ENCODE results near the gene CCHCR1.
"Not testable (repeated sequence)": the region's sequence is repeated elsewhere in the genome, so short reads cannot be mapped to it uniquely, and the experiment has no call there.

Gene CCHCR1

GRCh38 chr6:31157513-31158139 lies at the start of gene CCHCR1:
Gene CCHCR1, minus strand, starts transcription at chr6:31157802. Its CDS starts 202 bp downstream, at chr6:31157600.
- peaks cover 19% of the 10 kb centered on the region for H3K4me1 ChIP-seq (ENCODE audit: insufficient read depth, low read length)
- H3K9ac ChIP-seq (ENCODE audit: low read depth, low read length), result peak within 1 kb of the TSS; percentile 67
- no peaks in the 10 kb centered on the region for H3K9me3 ChIP-seq (ENCODE audit: control insufficient read depth, insufficient read depth, low read length)
- H3K36me3 ChIP-seq (ENCODE audit: insufficient read depth, low read length), result peaks cover 9% of the 10 kb centered on the region; the same call in 1 of the 2 replicates

GRCh38 chr6:31205638-31206037 lies 48.0 kb upstream of the CCHCR1 start:
- no peaks in the 10 kb centered on the region for H3K9me3 ChIP-seq (ENCODE audit: control insufficient read depth, insufficient read depth, low read length)
- H3K4me1 ChIP-seq (ENCODE audit: insufficient read depth, low read length), result peaks cover 20% of the 10 kb centered on the region
- no peak overlapping the region for H3K9ac ChIP-seq (ENCODE audit: low read depth, low read length)
- no peaks in the 10 kb centered on the region for H3K36me3 ChIP-seq (ENCODE audit: insufficient read depth, low read length)

- no peak overlapping the region for H3K9ac ChIP-seq (ENCODE audit: low read depth, low read length)
- peaks cover 19% of the 10 kb centered on the region for H3K4me1 ChIP-seq (ENCODE audit: insufficient read depth, low read length)
- H3K9me3 ChIP-seq (ENCODE audit: control insufficient read depth, insufficient read depth, low read length), result peaks cover 5% of the 10 kb centered on the region; the same call in 1 of the 2 replicates
- no peaks in the 10 kb centered on the region for H3K36me3 ChIP-seq (ENCODE audit: insufficient read depth, low read length)
These were observed 47.1 kb upstream of the CCHCR1 start for GRCh38 chr6:31204751-31205145.

- H3K9ac ChIP-seq (ENCODE audit: low read depth, low read length), result peak overlapping the region; percentile 49; the same call in 1 of the 2 replicates
These were observed 45.9 kb upstream of the CCHCR1 start for GRCh38 chr6:31203345-31203979.

GRCh38 chr6:31202259-31203166 lies 44.9 kb upstream of the CCHCR1 start:
- H3K9me3 ChIP-seq (ENCODE audit: control insufficient read depth, insufficient read depth, low read length), result peaks cover 5% of the 10 kb centered on the region; the same call in 1 of the 2 replicates
- H3K9ac ChIP-seq (ENCODE audit: low read depth, low read length), result no peak overlapping the region
- H3K4me1 ChIP-seq (ENCODE audit: insufficient read depth, low read length), result peaks cover 19% of the 10 kb centered on the region
- H3K36me3 ChIP-seq (ENCODE audit: insufficient read depth, low read length), result no peaks in the 10 kb centered on the region

More at GRCh38 chr6:31203345-31203979, 45.9 kb upstream of the CCHCR1 start:
- peaks cover 19% of the 10 kb centered on the region for H3K4me1 ChIP-seq (ENCODE audit: insufficient read depth, low read length)
- H3K9me3 ChIP-seq (ENCODE audit: control insufficient read depth, insufficient read depth, low read length), result peaks cover 5% of the 10 kb centered on the region; the same call in 1 of the 2 replicates
- no peaks in the 10 kb centered on the region for H3K36me3 ChIP-seq (ENCODE audit: insufficient read depth, low read length)

- H3K36me3 ChIP-seq (ENCODE audit: insufficient read depth, low read length); H3K9me3 ChIP-seq (ENCODE audit: control insufficient read depth, insufficient read depth, low read length); H3K9ac ChIP-seq (ENCODE audit: low read depth, low read length): not testable (repeated sequence)
- peaks cover 19% of the 10 kb centered on the region for H3K4me1 ChIP-seq (ENCODE audit: insufficient read depth, low read length)
These were observed 41.5 kb upstream of the CCHCR1 start for GRCh38 chr6:31199105-31199452.

GRCh38 chr6:31197559-31198305 lies 40.1 kb upstream of the CCHCR1 start:
- H3K4me1 ChIP-seq (ENCODE audit: insufficient read depth, low read length), result 0 out of 2 replicates have a peak, but pooled peaks cover 5% of the 10 kb centered on the region
- H3K36me3 ChIP-seq (ENCODE audit: insufficient read depth, low read length), result no peaks in the 10 kb centered on the region
- H3K9ac ChIP-seq (ENCODE audit: low read depth, low read length), result peak overlapping the region; percentile 83
- H3K9me3 ChIP-seq (ENCODE audit: control insufficient read depth, insufficient read depth, low read length), result peaks cover 5% of the 10 kb centered on the region; the same call in 1 of the 2 replicates

- H3K9me3 ChIP-seq (ENCODE audit: control insufficient read depth, insufficient read depth, low read length); H3K36me3 ChIP-seq (ENCODE audit: insufficient read depth, low read length); H3K4me1 ChIP-seq (ENCODE audit: insufficient read depth, low read length): not testable (repeated sequence)
- peak overlapping the region; percentile 83; the same call in 1 of the 2 replicates for H3K9ac ChIP-seq (ENCODE audit: low read depth, low read length)
These were observed 38.8 kb upstream of the CCHCR1 start for GRCh38 chr6:31196251-31197022.

- H3K4me1 ChIP-seq (ENCODE audit: insufficient read depth, low read length); H3K9ac ChIP-seq (ENCODE audit: low read depth, low read length): not testable (repeated sequence)
These were observed 37.8 kb upstream of the CCHCR1 start for GRCh38 chr6:31195308-31195979.

GRCh38 chr6:31194061-31194834 lies 36.6 kb upstream of the CCHCR1 start:
- H3K9me3 ChIP-seq (ENCODE audit: control insufficient read depth, insufficient read depth, low read length), result no peaks in the 10 kb centered on the region
- no peaks in the 10 kb centered on the region for H3K36me3 ChIP-seq (ENCODE audit: insufficient read depth, low read length)
- H3K4me1 ChIP-seq (ENCODE audit: insufficient read depth, low read length), result no peaks in the 10 kb centered on the region
- H3K9ac ChIP-seq (ENCODE audit: low read depth, low read length), result no peak overlapping the region

More at GRCh38 chr6:31195308-31195979, 37.8 kb upstream of the CCHCR1 start:
- not testable (repeated sequence) for H3K36me3 ChIP-seq (ENCODE audit: insufficient read depth, low read length); H3K9me3 ChIP-seq (ENCODE audit: control insufficient read depth, insufficient read depth, low read length)

GRCh38 chr6:31193206-31193605 lies 35.6 kb upstream of the CCHCR1 start:
- Histone ChIP-seq H3K9me3 (ENCODE audit: control insufficient read depth, insufficient read depth, low read length) (no peaks in the 10 kb centered on the region), H3K36me3 (ENCODE audit: insufficient read depth, low read length) (no peaks in the 10 kb centered on the region), H3K4me1 (ENCODE audit: insufficient read depth, low read length) (no peaks in the 10 kb centered on the region), H3K9ac (ENCODE audit: low read depth, low read length) (no peak overlapping the region)

GRCh38 chr6:31192431-31193105 lies 35.0 kb upstream of the CCHCR1 start:
- not testable (repeated sequence) for H3K9ac ChIP-seq (ENCODE audit: low read depth, low read length); H3K4me1 ChIP-seq (ENCODE audit: insufficient read depth, low read length); H3K36me3 ChIP-seq (ENCODE audit: insufficient read depth, low read length); H3K9me3 ChIP-seq (ENCODE audit: control insufficient read depth, insufficient read depth, low read length)

Measured in ES-I3 (cell line).